Measurements from ENCODE around the gene MAT2A.

DNA sequence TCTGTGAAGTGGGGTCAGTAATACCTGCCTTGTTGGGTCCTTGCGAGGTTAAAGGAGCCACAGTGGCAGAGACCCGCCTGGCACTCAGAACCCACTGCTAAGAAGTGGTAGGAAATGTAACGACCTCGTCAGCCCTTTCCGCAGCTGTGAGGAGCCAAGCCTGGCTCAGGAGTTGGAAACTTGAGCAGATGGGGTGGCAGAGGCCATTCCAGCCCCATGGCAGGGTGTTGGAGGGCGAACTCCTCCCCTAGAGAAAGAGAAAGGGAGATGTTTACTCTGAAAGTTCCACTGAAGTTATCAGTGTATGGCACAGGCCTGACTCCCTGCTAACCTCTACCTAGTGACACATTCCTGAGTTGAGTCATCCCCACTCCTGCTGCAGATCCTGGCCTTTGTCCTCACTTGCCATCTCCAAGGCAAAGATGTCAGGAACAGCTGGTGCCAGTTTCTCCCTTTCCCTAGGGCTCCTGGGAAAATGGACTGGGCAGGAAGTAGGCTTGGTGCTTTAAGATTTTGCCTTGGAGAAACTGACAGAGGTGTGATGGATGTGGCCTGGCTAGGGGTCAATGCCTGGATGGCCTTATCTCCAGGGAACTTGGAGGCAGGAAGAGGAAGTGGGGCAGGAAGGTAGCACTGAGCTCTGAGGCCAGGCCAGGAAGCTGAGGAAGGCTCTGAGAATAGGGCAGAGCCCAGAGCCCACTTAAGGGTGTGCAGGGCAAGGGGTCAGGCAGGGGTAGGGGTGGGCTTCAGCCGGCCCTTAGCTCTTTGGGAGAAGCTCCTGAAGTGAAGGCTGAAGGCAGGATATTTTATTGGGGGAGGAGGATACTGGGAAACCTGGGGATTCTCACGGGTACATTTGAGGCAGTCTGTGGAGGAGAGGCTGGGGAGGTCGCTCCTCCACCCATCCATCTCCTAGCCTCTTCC lies 46.2 kb downstream of the MAT2A start:
- TF ChIP-seq, protein P1, sequence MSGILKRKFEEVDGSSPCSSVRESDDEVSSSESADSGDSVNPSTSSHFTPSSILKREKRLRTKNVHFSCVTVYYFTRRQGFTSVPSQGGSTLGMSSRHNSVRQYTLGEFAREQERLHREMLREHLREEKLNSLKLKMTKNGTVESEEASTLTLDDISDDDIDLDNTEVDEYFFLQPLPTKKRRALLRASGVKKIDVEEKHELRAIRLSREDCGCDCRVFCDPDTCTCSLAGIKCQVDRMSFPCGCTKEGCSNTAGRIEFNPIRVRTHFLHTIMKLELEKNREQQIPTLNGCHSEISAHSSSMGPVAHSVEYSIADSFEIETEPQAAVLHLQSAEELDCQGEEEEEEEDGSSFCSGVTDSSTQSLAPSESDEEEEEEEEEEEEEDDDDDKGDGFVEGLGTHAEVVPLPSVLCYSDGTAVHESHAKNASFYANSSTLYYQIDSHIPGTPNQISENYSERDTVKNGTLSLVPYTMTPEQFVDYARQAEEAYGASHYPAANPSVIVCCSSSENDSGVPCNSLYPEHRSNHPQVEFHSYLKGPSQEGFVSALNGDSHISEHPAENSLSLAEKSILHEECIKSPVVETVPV (CRISPR knock-in tag; IDR thresholded peaks at IDR 0.05): no peak
- TF ChIP-seq, protein P2, sequence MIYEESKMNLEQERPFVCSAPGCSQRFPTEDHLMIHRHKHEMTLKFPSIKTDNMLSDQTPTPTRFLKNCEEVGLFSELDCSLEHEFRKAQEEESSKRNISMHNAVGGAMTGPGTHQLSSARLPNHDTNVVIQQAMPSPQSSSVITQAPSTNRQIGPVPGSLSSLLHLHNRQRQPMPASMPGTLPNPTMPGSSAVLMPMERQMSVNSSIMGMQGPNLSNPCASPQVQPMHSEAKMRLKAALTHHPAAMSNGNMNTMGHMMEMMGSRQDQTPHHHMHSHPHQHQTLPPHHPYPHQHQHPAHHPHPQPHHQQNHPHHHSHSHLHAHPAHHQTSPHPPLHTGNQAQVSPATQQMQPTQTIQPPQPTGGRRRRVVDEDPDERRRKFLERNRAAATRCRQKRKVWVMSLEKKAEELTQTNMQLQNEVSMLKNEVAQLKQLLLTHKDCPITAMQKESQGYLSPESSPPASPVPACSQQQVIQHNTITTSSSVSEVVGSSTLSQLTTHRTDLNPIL (CRISPR knock-in tag; IDR thresholded peaks at IDR 0.05; ENCODE audit: low read depth): no peak
- TF ChIP-seq TCF4 (CRISPR knock-in tag; IDR thresholded peaks at IDR 0.05; ENCODE audit: borderline replicate concordance) (no peak), ZNF70 (CRISPR knock-in tag; IDR thresholded peaks at IDR 0.05) (no peak)

Data from SK-N-SH treated with all-trans-retinoic acid at 6 μM for 48 hours (cell line).